HTERT RPE-1 (cell line): ENCODE data around the gene PRDM5.
"Not testable (repeated sequence)": the region's sequence is repeated elsewhere in the genome, so short reads cannot be mapped to it uniquely, and the experiment has no call there.

Source experiments
- in situ Hi-C: fragments of 300-500 bp; cut with MboI; formaldehyde crosslinking; loops from 4 replicates; pipeline ENCODE4 v1.14.3; 2020; ENCODE audit warnings: low sequenced_read_pairs

The PRDM5 gene

GRCh38 chr4:120664851-120665250, 257.7 kb downstream of the PRDM5 start:
- in situ Hi-C loops, result no loop called here

GRCh38 chr4:120659616-120660170, 262.8 kb downstream of the PRDM5 start:
- in situ Hi-C loops, result no loop called here

- in situ Hi-C loops, result no loop called here
Measured at GRCh38 chr4:120658772-120659171, 263.8 kb downstream of the PRDM5 start.

- in situ Hi-C loops, result no loop called here
Measured at GRCh38 chr4:120653804-120654573, 268.5 kb downstream of the PRDM5 start.

- in situ Hi-C loops, result not testable (repeated sequence)
Measured at GRCh38 chr4:120648336-120648735, 274.2 kb downstream of the PRDM5 start.
